HG03442 (cell line): ENCODE results near the gene CFAP74.
"Not testable (repeated sequence)": the region's sequence is repeated elsewhere in the genome, so short reads cannot be mapped to it uniquely, and the experiment has no call there.

Experiments
- ATAC-seq: cut with Tn5 transposase; IDR thresholded peaks from one replicate; pipeline ENCODE4 v1.9.1; 2021; ENCODE audit warnings: mild to moderate bottlenecking, moderate library complexity; ENCODE audit not compliant: unreplicated experiment

Gene CFAP74

GRCh38 chr1:1937061-1937460 lies 66.5 kb downstream of the CFAP74 start:
- no peak for ATAC-seq

- not testable (repeated sequence) for ATAC-seq
These were observed 68.7 kb downstream of the CFAP74 start for GRCh38 chr1:1934848-1935247.

- ATAC-seq = no peak
These were observed 73.7 kb downstream of the CFAP74 start for GRCh38 chr1:1929639-1930545.

- no peak for ATAC-seq
These were observed 74.4 kb downstream of the CFAP74 start for GRCh38 chr1:1929102-1929638.

- ATAC-seq = no peak
These were observed 75.1 kb downstream of the CFAP74 start for GRCh38 chr1:1928231-1929101.

GRCh38 chr1:1927751-1928150 lies 75.8 kb downstream of the CFAP74 start:
- no peak for ATAC-seq

DNA sequence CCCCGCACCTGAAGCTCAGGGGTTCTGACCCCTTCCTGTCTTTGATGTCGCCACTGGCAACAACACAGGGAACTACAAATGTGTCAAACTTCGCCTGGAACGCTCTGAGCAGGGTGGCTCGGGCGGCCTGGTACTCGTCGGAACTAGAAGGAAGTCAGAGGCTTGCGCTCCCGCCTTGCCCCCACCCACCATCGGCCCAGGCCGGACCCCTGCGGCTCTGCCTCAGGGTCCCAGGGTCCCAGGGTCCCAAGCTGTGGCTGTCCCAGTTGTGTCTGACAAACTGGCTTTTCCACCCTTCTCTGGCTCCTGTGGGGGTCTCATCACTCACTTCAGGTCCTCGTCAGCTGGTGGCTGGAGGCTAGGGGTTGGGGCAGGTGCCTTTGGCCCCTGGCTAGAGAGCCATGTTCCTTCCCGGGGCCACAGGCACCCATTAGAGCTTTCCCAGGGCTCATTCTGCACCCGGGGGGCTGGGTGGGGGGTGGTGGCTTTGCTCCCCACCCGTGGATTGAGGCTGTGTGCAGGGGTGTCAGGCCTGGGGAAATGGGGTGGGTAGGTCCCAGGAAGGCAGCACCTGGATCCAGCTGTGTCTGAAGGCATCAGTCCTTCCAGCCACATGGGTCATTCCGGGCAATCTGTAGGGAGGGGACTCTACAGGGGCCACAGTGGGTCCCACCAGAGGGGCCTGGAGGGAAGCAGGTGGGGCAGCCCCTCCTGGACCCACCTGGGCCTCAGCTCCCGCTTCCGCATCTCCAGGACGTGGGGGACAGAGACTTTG lies 76.5 kb downstream of the CFAP74 start:
- no peak for ATAC-seq

DNA sequence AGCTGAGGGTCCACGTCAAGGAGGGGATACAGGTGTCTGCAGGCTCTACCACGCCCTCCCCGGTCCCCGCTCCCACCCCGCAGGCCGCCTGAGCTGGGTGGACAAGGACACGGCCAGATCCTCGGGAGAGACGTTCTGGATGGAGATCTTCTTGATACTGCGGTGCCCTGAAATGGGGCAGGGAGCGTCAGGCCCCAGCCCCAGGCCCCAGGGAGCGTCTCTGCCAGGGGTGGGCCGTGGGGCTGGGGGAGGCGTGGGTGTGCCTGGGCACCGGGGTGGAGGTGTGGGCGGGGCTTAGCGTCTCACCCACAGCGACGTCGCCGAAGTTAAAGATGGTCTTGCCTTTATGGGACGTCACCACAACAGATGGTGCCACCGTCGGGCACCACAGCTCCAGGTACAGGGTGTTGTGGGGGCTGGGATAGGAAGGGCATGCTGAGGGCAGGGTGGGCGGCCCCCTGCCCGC lies 77.2 kb downstream of the CFAP74 start:
- ATAC-seq = no peak

GRCh38 chr1:1925437-1926345 lies 77.9 kb downstream of the CFAP74 start:
- ATAC-seq = no peak

DNA sequence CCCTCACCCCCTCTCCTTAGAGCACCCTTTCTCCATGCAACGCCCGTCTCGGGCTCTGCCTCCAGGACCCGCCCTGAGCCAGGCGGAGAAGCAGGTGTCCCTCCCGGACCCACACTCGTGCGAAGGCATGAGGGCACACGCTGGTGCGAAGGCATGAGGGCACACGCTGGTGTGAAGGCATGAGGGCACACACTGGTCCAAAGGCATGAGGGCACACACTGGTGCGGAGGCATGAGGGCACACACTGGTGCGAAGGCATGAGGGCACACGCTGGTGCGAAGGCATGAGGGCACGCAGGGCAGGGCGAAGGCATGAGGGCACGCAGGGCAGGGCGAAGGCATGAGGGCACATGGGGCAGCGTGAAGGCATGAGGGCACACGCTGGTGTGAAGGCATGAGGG lies 78.7 kb downstream of the CFAP74 start:
- no peak for ATAC-seq

DNA sequence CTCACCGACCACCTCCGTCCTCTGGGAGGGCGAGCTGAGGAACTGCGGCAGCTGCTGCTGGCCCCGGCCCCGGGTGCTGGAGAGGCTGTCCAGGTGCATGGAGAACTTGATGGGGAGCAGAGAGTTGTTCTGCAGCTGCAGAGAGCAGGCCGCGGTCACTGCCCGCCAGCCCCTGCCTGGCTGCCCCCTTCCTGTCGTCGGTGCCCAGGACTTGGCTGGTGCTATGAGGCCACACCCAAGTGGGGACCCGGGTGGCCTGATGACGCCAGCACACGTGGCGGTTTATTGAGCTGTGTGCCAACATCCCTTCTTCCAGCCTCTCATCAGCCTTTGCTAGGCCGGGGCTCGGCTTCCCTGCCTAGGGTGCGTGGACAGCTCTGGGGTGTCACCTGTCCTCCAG lies 79.2 kb downstream of the CFAP74 start:
- no peak for ATAC-seq

DNA sequence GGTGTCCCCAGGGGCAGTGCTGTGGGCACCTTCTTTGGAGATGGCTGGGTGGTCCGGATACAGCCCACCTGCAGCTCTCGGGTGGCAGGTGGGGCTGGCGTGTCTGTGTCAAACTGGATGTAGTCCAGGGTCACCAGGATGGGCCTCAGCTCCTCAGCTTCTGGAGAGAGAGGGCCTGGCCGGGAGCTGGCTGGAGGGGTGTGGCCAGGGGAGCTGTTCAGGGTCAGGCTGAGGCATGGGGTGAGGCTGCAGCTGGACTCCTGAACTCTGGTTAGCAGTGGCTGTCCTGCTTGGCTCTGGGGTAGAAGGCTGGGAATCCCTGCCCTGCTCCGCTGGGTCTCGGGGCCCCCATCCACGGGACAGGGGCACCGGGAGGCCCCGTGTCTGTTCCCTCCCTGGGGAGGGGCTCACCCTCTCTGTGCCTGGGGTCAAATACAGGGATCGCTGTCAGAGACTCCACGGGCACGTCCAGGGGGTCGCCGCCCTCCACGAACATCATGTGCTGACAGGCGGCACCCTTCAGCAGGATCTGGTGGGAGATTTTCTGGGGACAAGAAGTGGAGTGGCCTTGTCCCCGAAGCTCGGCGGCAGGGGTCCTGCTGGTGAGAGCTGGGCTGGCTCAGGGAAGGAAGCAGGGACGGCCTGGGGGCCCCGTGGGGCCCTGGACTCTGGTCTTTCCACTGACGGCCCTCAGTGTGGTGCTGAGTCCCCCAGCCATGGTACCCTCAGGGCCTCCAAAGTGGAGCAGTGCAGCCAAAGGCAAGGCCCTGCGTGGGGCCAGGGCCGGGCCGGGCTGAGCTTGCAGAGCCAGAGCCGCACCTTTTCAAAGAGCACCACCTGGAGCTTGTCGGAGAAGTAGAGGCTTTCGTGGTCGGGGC lies 80.4 kb downstream of the CFAP74 start:
- ATAC-seq = no peak

GRCh38 chr1:1922702-1922955 lies 81.0 kb downstream of the CFAP74 start:
- ATAC-seq = no peak

DNA sequence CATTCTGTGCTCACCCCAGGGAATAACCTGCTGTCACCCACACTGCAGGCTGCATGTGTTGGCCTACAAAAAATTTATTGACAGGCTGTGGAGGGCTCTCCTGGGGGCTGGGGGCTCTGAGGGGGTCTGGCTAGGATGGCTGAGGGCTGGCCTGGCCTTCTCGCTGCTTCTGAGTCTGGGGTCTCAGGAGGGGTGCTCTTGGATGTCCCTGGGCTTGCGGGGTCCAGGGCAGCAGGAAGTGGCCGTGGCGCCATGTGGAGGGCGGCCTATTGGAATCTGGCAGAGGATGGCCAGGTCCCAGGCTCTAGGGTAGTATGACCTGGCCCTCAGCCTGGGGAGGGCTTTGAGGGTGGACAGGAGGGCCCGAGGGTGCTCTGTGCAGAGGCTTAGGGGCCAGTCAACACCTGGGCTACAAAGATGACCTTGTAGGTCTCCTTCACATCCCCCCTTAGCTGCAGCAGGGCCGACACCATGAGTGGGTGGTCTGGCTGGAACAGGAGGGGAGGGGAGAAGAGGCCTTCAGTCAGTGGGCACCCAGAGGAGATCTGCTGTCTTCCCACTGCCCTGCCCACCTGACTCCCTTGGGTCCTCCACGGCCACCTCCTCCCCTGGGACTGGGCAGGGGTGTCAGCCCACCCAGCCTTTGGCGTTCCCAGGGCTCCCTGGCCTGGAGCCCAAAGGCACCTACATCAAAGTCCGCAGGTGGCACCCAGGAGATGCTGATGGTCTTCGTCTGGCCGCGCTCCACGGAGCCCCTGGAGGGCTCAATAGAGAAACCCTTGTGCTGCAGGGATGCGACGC lies 81.5 kb downstream of the CFAP74 start:
- ATAC-seq = no peak

GRCh38 chr1:1921459-1921862 lies 82.1 kb downstream of the CFAP74 start:
- ATAC-seq = no peak

DNA sequence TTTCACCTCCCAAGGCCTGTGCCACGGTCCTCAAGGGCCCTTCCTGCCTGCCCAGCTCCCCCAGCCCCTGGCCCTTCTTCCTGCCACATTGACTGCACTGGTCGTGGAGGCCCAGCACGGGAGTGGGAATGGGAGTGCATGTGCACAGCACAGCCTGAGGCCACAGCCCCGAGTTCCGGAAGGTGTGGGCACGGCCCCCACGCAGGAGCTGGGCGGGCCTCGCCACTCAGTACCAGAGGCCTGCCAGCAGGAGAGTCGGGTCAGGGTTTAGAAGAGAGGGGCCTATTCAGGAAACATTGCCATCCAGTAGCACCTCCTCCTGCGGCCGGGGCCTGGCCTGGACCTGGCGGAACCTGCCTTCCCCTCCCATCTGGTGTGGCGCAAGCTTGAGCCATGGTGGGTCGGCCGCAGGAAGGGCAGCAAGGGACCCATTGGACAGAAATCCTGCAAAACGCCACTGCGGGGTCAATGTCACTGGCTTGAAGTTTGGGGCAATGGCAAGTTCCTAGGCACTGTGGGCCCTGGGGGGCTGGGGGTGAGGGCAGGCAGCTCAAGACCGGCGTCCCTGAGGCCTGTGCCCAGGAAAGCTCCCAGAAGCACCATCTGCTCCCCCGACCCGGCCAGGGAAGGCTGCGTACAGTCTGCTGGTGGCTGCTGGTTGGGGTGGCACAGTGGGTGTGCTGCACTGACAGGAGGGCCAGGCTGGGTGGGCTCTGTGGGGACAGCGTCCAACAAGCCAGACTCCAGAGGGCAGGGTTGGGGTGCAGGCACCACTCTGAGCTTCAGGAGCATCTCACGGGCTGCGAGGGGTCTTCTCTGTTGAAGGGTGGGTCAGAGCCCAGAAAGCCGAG lies 82.8 kb downstream of the CFAP74 start:
- ATAC-seq = no peak

- ATAC-seq = no peak
These were observed 83.5 kb downstream of the CFAP74 start for GRCh38 chr1:1920057-1920607.
